CD4-positive, alpha-beta T cell treated with Interleukin-12 subunit alpha and Interleukin-12 subunit beta, for 1 hour (primary cell): ENCODE data around the gene CCDC116.
"Not testable (repeated sequence)": the region's sequence is repeated elsewhere in the genome, so short reads cannot be mapped to it uniquely, and the experiment has no call there.

Source experiments
- DNase-seq: peaks from one replicate; pipeline ENCODE4 v3.0.0-alpha.2; 2020

CCDC116 gene

DNA sequence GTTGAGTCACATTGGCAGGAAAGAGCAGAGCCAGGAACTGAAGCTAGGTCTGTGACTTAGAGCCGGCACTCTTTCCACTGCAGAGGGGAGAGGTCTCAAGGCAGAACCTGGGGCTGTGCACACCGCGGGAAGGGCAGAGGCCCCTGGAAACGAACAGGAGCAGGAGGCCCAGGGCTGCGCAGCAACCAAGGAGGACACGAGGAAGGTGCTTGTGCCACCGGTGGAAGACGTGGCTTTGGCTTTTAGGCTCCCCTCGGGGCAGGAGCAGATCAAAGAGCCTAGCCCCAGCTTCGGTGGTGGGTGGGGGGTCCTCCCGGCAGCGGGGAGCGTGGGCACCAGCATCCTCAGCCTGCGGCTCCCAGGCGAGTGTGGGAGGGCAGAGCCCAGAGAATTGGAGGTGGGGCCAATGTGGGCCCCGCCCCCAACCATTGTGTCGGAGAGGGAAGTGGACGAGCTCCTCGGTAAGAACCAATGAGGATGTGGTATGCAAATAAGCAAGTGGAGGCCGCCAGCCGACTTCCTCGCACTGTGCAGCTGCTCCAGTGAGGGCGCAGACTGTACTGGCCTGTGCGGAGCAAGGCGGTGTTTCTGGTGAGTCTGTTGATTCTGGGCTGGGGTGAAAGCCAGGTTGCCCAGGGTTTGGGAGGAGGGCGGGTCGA is at the start of gene CCDC116:
Gene CCDC116 (plus strand): TSS at position 524 of the 659 bp plus-strand sequence. CDS start 422 bp downstream, outside the sequence.
- DNase-seq, result peak; percentile 82

- DNase-seq, result no peak
Measured at GRCh38 chr22:21582801-21583740, 49.5 kb upstream of the CCDC116 start.

- DNase-seq, result no peak
Measured at GRCh38 chr22:21585389-21585788, 47.2 kb upstream of the CCDC116 start.

DNA sequence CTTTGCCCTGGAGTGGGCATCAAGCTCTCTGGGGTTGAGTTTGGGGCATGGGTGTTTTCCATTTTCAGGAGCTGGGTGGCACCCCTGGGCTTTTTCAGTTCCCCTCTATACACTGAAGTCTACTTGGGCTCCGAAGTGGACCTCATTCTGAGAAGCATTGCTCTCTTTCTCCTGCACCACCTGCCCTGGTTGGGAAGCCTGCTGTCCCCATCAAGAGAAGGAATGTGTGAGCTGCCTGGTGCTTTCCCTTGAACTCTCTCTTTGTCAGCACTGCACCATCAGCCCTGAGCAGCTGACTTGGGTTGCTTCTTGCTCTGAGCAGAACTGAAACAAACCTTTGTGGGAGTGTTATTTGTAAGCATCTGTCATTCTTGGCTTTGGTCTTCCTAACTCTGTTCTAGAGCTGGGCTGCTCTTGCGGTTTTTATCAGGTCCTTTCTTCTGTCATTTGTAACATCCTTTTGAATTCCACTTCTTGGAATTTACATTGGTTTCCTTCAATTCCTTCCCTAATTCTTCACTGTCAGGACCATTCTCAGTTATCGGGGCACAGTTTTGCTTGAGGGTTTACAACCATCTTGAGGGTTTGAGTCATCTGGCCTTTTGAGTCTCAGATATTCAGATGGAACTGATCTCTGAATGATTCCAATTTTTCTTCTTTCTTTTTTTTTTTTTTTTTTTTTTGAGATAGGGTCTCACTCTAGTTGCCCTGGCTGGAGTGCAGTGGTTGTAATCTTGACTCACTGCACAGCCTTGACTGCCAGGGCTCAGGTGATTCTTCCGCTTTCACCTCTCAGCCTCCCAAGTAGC is 44.6 kb upstream of the CCDC116 start:
- DNase-seq, result no peak

DNA sequence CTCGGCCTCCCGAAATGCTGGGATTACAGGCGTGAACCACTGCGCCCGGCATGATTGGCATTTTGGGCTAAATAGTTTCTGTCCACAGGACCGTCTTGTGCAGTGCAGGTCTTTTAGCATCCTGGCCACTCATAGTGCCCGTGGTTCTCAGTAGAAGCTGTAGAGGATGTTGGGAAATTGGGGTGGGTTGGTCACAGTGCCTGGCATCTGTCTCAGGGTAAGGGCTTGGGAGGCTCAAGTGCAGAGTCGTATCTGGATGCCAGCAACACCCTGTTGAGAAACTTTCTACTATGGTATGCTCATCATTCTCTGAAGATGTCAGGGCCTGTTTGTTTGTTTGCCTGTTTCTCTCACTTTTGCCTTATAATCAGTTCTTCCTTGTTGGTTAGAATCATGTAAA is 43.2 kb upstream of the CCDC116 start:
- DNase-seq, result no peak

DNA sequence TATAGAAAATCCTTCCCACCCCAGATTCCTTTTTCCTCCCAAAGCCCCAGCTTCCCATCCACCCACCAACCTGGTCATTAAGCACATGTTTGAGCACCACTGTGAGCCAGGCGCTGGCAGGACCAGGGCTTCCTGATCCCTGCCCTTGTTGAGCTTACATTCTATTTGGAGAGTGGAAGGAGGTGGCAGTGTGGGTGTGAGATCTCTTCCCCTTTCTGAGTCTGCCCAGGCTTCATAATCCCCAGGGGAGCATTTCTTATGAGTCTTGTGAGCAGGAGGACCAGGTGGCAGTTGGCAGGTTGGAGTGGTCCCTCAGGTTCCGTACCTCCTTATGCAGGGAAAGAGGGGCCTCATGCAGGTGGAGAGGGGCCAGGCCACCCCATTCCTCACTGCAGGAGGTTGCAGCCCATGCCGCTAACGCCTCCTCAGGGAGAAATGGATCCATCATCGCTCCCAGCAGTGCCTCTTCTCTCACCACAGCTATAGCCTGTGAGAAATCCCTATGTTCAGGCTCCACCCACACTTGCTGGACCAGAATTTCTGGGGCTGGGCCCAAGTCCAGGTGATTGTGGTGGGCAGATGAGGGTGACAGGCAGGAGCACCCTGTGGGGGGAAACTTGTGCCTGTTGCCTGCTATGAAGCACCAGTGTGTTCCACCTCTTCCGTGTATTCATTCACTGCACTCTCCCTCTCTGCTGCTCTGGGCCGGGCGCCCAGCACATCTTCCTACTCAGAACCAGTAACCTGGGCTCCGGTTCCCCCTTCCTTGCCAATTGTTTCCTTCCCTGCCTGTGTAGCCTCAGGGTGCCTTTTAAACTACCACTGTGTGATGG is 41.5 kb upstream of the CCDC116 start:
- no peak for DNase-seq

- DNase-seq, result no peak
Measured at GRCh38 chr22:21591695-21592094, 40.9 kb upstream of the CCDC116 start.

- DNase-seq, result no peak
Measured at GRCh38 chr22:21592422-21592821, 40.1 kb upstream of the CCDC116 start.

DNA sequence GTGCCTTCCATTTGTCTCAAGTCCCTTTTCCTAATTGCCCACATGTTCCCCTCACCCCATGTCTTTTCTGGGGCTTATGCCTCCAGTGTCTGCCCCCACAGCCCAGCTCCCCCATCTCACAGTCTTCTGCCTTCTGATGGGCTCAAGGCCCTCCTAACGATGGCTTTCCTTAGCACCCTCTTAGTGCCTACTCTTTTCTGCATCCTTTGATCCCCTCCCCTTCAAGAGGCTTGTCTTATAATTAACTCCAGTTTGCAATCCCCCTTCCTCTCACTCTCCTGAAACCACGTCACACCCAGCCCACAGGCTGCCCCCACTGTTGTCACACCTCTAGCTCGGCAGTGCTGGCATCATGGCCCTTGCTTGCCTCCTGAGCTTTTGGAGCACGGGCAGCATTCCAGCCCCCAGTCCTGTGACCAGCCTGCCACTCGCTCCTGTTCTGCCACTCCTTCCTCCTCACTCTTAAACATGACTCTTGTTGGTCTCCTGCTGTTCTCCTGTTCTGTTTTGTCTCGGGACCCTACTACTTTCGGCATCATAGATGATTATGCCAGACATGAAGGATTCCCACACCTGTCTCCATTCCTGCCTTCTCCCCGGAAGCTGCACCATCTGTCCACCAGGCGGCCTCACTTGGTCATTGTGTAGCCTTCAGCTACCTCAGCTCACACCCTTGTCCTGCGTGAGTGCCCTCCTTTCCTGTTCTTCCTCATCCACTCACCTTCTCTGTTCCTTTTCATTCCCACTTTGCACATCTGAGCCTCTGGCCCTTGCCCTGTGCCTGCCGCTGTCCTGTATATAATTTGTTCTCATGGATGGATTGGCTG is 38.9 kb upstream of the CCDC116 start:
- no peak for DNase-seq

DNA sequence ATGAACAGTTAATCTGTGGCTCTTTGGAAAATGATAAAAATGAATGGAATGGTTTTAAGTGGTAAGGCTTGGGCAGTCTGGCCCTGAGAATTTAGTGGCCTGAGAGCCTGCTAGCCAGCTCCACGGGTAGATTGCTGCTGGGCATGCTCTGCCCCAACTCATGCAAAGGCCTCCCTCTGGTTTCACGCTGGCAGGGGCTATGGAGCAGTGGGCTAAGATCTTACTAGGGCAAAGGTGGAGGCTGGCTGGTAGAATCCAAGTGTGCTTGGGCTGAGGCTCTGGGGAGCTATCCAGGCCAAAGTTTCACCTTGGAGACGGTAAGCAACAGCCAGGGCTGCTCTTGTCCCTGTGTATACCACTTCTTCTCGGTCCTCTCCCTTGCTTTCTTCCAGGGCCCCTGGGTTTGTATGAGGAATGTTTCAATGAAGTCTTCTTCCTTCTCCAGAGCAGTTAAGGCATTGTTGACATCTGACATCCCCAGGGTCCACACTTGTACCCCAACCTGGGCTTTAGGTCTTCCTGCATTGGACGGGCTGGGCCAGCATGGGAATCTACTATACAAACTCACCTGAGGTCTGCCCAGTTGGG is 37.6 kb upstream of the CCDC116 start:
- DNase-seq, result no peak

- not testable (repeated sequence) for DNase-seq
Measured at GRCh38 chr22:21596356-21597135, 36.0 kb upstream of the CCDC116 start.

GRCh38 chr22:21598302-21598701 is 34.3 kb upstream of the CCDC116 start:
- no peak for DNase-seq

- no peak for DNase-seq
Measured at GRCh38 chr22:21599053-21599893, 33.3 kb upstream of the CCDC116 start.

DNA sequence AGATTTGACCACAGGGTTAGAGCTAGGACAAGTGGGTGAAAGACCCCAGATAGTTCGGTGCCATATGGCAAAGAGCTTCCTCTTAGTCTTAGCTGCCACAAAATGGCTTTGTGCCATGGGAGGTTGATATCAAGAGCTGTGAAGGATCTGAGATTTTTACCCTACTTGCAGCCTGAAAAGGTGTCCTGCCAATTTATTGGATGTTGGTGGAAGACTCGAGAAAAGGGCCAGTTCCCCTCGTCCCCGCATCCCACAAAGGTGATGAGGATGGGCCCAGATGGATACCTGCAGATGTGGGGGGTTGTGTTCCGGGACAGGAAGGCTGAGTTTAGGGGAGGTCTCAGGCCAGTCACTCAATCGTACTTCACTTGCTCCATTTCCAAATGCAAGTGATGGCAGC is 30.0 kb upstream of the CCDC116 start:
- no peak for DNase-seq

DNA sequence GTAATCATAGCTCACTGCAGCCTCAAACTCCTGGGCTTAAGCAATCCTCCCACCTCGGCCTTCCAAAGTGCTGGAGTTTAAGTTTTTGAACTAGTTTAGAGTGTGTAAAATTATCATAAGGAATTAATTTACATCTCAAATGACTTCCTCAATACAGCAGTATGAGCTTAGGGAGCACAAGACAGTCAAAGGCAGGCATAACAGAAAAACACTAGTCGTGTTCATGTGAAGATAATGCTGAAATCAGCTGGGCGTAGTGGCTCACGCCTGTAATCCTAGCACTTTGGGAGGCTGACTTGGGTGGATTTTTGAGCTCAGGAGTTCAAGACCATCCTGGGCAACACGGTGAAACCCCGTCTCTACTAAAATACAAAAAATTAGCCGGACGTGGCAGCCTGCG is 28.6 kb upstream of the CCDC116 start:
- no peak for DNase-seq

DNA sequence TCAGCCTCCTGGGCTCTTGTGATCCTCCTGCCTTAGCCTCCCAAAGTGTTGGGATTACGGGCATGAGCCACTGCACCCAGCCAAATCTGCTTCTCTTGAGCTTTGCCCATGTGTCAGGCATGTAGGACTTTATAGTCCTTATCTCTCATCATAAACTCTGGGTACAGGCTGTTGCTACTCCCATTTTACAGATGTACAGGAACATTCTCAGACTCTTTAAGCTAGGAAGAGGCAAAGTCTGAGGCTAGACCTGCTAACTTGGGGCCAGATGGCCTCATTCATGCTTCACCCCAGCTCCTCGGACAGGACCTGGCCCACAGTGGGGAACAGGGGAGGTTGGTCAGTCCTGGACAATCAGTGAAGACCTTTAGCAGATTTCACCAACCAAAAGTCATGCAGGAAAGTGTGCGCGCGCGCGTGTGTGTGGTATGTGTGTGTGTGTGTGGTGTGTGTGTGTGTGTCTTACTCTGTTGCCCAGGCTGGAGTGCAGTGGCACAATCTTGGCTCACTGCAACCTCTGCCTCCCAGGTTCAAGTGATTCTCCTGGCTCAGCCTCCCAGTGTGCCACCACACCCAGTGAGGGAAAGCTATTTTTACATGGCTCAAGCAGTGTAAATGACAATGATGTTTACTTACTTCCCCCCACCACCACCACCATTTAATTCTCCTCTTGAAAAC is 26.5 kb upstream of the CCDC116 start:
- DNase-seq, result no peak

GRCh38 chr22:21606775-21607174 is 25.8 kb upstream of the CCDC116 start:
- no peak for DNase-seq

DNA sequence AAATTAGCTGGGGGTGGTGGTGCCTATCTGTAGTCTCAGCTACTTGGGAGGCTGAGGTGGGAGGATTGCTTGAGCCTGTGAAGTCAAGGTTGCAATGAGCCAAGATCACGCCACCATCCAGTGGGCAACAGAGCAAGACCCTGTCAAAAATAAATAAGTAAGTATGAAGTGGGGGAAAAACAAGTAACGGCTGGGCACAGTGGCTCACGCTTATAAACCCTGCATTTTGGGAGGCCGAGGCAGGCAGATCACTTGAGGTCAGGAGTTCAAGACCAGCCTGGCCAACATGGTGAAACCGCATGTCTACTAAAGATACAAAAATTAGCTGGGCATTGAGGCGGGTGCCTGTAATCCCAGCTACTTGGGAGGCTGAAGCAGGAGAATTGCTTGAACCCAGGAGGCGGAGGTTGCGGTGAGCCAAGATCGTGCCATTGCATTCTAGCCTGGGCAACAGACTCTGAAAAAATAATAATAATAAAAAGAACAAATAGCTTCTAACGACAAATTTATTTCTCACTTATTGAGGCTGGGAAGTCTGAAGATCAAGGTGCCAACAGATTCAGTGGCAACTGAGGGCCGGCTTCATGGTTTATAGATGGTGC is 22.9 kb upstream of the CCDC116 start:
- DNase-seq, result not testable (repeated sequence)
